Osteocyte (in vitro differentiated cells): ENCODE measurements around the gene ULK1. TPM values are rescaled to one million over a fixed set of nuclear protein-coding genes. Genes with fewer than 3 reads are reported as not detected.

Source experiments
- DNase-seq: peaks from one replicate; pipeline ENCODE4 v3.0.0; 2021; ENCODE audit warnings: mixed read lengths; ENCODE audit not compliant: unreplicated experiment; ENCODE audit errors: extremely low spot score
- H3K27ac Mint-ChIP-seq: one replicate; pipeline ENCODE4 v1.8.0; 2021; ENCODE audit warnings: mild to moderate bottlenecking, mixed read lengths; ENCODE audit not compliant: unreplicated experiment
- H3K27me3 Mint-ChIP-seq: one replicate; pipeline ENCODE4 v1.8.0; 2021; ENCODE audit warnings: mixed read lengths; ENCODE audit not compliant: unreplicated experiment
- H3K36me3 Mint-ChIP-seq: one replicate; pipeline ENCODE4 v1.8.0; 2021; ENCODE audit warnings: mixed read lengths; ENCODE audit not compliant: unreplicated experiment
- H3K4me1 Mint-ChIP-seq: one replicate; pipeline ENCODE4 v1.8.0; 2021; ENCODE audit warnings: mixed read lengths; ENCODE audit not compliant: unreplicated experiment
- H3K4me3 Mint-ChIP-seq: one replicate; pipeline ENCODE4 v1.8.0; 2021; ENCODE audit warnings: mild to moderate bottlenecking, moderate library complexity, mixed read lengths; ENCODE audit not compliant: unreplicated experiment
- H3K9me3 Mint-ChIP-seq: one replicate; pipeline ENCODE4 v1.8.0; 2021; ENCODE audit warnings: mixed read lengths; ENCODE audit not compliant: unreplicated experiment
- total RNA-seq: library from RNA; stranded (reverse); gene quantifications from 2 replicates; pipeline ENCODE4 v1.2.1, GENCODE V29; 2021
- TF ChIP-seq, protein P1 (sequence below): fragments of 200-600 bp; sonication (generic); IDR thresholded peaks from 2 replicates; pipeline ENCODE4 v1.5.0; 2021; ENCODE audit warnings: antibody characterized with exemption, mild to moderate bottlenecking, moderate library complexity

The ULK1 gene
- total RNA-seq, 1 donor from 2014 or later, result 69.6 TPM

DNA sequence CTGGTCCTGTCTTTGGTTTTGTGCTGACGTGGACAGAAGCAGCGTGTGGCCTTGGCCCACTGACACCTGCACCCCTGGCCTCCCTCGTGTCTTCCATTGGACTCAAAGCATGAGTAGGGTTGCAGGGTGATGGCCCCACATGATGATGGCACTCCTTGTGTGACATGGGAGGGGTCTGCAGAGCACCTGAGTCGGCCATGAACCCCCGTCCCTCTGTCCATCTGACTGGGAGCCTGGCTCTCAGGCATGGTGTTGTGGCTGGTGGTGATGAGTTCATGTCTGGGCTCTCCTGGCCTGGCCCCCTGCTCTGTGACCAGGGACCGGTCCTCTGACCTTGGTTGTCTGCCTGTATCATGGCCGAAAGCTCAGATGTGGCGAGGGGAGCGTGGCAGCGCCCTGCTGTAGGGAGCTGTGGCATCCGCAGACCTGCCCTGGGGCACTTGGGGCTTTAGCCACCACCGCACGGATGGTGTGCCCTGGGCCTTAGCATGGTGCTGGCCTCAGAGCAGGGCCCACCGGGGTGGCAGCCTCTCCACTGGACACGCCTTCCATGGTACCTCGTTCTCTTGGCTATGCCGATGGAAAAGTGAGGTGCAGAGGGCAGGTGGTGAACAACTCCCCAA is 16.7 kb downstream of the ULK1 start:
- peaks cover 13% of the 10 kb centered on the region for H3K36me3 Mint-ChIP-seq
- no peak for DNase-seq
- no peaks in the 10 kb centered on the region for H3K27me3 Mint-ChIP-seq
- H3K4me1 Mint-ChIP-seq, result peaks cover 20% of the 10 kb centered on the region
- no peak overlapping the region for H3K27ac Mint-ChIP-seq
- TF ChIP-seq, protein P1, sequence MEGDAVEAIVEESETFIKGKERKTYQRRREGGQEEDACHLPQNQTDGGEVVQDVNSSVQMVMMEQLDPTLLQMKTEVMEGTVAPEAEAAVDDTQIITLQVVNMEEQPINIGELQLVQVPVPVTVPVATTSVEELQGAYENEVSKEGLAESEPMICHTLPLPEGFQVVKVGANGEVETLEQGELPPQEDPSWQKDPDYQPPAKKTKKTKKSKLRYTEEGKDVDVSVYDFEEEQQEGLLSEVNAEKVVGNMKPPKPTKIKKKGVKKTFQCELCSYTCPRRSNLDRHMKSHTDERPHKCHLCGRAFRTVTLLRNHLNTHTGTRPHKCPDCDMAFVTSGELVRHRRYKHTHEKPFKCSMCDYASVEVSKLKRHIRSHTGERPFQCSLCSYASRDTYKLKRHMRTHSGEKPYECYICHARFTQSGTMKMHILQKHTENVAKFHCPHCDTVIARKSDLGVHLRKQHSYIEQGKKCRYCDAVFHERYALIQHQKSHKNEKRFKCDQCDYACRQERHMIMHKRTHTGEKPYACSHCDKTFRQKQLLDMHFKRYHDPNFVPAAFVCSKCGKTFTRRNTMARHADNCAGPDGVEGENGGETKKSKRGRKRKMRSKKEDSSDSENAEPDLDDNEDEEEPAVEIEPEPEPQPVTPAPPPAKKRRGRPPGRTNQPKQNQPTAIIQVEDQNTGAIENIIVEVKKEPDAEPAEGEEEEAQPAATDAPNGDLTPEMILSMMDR, result no peak
- no peak overlapping the region for H3K4me3 Mint-ChIP-seq
- H3K9me3 Mint-ChIP-seq, result no peaks in the 10 kb centered on the region

DNA sequence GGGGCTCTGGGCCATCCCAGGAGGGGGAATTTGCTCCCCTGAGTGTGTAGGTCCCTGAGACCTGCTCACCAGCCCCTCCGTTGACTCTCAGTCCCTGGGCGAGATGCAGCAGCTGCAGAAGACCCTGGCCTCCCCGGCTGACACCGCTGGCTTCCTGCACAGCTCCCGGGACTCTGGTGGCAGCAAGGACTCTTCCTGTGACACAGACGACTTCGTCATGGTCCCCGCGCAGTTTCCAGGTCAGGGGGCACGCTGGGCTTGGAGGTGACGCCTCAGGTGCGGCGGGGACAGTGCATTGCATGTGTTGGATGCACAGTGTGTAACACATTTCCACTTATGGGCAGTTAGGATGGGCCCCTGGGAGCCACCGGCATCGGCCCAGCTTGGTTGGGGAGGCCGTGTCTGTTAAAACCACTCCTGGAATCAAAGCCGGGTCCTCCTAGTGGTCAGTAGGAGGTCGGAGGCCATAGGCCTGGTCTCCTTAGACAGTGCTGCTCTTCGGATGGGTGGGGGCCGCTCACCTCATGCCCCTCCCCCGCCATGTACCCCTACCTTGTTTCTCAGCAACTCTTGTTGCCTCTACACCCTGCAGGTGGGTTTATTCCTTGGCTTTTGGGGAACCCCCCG is 17.5 kb downstream of the ULK1 start:
- Mint-ChIP-seq H3K36me3 (peaks cover 13% of the 10 kb centered on the region), H3K27me3 (no peaks in the 10 kb centered on the region), H3K27ac (peak overlapping the region; percentile 64), H3K9me3 (no peaks in the 10 kb centered on the region), H3K4me1 (peaks cover 20% of the 10 kb centered on the region), H3K4me3 (no peak overlapping the region)
- TF ChIP-seq, protein P1, result no peak
- DNase-seq, result no peak

DNA sequence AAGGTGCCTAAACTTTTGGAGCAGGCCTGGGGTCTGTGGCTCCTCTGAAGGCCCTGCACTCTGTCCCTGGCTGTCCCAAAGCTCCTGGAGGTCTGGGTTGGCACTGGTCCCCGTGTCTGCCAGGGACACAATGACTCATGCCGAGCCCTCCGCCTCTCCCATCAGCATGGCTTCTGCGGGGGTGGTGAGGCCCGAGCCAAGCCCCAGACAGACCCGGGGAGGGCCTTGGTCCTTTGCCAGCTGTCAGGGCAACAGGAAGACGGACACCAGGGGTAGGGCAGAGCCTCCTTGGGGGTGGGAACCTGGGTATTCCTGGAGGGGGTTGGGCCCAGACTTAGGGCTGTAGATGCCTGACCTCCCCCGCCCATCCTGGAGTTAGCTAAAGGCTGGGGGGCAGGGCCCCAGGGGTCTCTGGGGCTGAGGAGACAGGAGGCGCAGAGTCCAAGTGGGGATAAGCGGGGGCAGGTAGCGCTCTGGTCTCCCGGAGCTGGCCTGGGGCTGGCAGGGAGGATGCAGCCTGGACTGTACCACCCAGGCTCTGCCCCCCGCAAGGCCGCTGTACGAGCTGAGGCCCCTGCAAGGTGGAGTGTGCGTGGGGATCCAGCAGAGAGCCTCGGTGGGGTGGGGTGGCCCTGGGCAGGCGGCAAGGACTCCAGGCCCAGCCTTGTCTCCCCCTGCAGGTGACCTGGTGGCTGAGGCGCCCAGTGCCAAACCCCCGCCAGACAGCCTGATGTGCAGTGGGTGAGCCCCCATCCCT is 18.3 kb downstream of the ULK1 start:
- TF ChIP-seq, protein P1, result peak; percentile 22
- peak; percentile 92 for DNase-seq
- no peaks in the 10 kb centered on the region for H3K9me3 Mint-ChIP-seq
- H3K36me3 Mint-ChIP-seq, result peaks cover 13% of the 10 kb centered on the region
- H3K4me3 Mint-ChIP-seq, result no peak overlapping the region
- H3K27ac Mint-ChIP-seq, result peak overlapping the region; percentile 64
- peaks cover 20% of the 10 kb centered on the region for H3K4me1 Mint-ChIP-seq
- H3K27me3 Mint-ChIP-seq, result no peaks in the 10 kb centered on the region

DNA sequence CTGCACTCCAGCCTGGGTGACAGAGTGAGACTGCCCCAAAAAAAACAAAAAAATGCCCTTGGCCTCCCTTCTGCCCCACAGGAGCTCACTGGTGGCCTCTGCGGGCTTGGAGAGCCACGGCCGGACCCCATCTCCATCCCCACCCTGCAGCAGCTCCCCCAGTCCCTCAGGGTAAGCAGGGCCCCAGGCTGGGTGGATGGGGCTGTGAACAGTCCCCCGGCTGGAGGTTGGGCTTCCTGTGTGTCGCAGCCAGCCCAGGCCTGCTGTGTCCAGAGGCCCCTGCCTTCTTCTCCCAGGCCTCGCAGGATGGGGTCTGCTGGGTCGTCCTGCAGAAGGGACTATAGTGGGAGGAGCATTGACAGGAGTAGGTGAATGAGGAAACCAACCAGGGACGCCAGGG is 19.2 kb downstream of the ULK1 start:
- H3K9me3 Mint-ChIP-seq, result no peaks in the 10 kb centered on the region
- TF ChIP-seq, protein P1, result no peak
- no peak overlapping the region for H3K27ac Mint-ChIP-seq
- H3K4me3 Mint-ChIP-seq, result no peak overlapping the region
- DNase-seq, result no peak
- H3K36me3 Mint-ChIP-seq, result peaks cover 13% of the 10 kb centered on the region
- H3K27me3 Mint-ChIP-seq, result no peaks in the 10 kb centered on the region
- H3K4me1 Mint-ChIP-seq, result peaks cover 20% of the 10 kb centered on the region

DNA sequence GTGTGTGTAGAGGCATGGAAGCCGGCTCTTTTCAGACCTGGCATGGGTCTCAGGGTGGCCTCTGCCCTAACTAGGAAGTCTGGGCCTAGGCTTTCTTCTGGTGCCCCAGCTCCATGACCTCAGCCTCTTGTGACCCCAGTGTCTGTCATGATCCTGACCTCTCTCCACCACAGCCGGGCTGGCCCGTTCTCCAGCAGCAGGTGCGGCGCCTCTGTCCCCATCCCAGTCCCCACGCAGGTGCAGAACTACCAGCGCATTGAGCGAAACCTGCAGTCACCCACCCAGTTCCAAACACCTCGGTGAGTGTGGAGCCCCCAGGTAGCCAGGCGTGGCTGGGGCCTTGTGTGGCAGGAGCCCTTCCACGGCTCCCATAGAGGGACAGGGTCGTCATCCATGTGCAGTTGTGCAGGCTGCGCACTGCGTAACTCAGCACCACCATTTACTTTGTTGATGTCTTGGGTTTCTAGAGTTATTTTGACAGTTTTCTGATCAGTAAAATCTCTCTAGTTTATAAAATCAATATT is 19.8 kb downstream of the ULK1 start:
- no peak for DNase-seq
- Mint-ChIP-seq H3K4me1 (peaks cover 20% of the 10 kb centered on the region), H3K27me3 (no peaks in the 10 kb centered on the region), H3K4me3 (no peak overlapping the region), H3K27ac (no peak overlapping the region), H3K9me3 (no peaks in the 10 kb centered on the region), H3K36me3 (peaks cover 10% of the 10 kb centered on the region)
- TF ChIP-seq, protein P1, result no peak
